HG02885 (cell line): ENCODE data around the gene CHST1.

Source experiments
- ATAC-seq: cut with Tn5 transposase; IDR thresholded peaks from one replicate; pipeline ENCODE4 v1.9.1; 2021; ENCODE audit warnings: mild to moderate bottlenecking; ENCODE audit not compliant: unreplicated experiment, poor library complexity

CHST1 gene

GRCh38 chr11:45665206-45665932 lies at the start of gene CHST1:
CHST1 (minus strand) TSS chr11:45665622; CDS start chr11:45650923, 14,699 bp downstream.
- ATAC-seq = no peak

GRCh38 chr11:45713573-45713972 lies 48.2 kb upstream of the CHST1 start:
- ATAC-seq = no peak

- ATAC-seq = no peak
Measured at GRCh38 chr11:45710561-45710960, 45.1 kb upstream of the CHST1 start.

- no peak for ATAC-seq
Measured at GRCh38 chr11:45708887-45709663, 43.7 kb upstream of the CHST1 start.

GRCh38 chr11:45704635-45705034 lies 39.2 kb upstream of the CHST1 start:
- no peak for ATAC-seq

- no peak for ATAC-seq
Measured at GRCh38 chr11:45704133-45704532, 38.7 kb upstream of the CHST1 start.

GRCh38 chr11:45702511-45702910 lies 37.1 kb upstream of the CHST1 start:
- no peak for ATAC-seq

- ATAC-seq = no peak
Measured at GRCh38 chr11:45698777-45699497, 33.5 kb upstream of the CHST1 start.

GRCh38 chr11:45692808-45693453 lies 27.5 kb upstream of the CHST1 start:
- ATAC-seq = no peak

GRCh38 chr11:45688472-45689033 lies 23.1 kb upstream of the CHST1 start:
- no peak for ATAC-seq

GRCh38 chr11:45687836-45688235 lies 22.4 kb upstream of the CHST1 start:
- no peak for ATAC-seq

GRCh38 chr11:45685964-45686537 lies 20.6 kb upstream of the CHST1 start:
- ATAC-seq = no peak

- ATAC-seq = no peak
Measured at GRCh38 chr11:45684440-45684839, 19.0 kb upstream of the CHST1 start.

GRCh38 chr11:45683271-45684058 lies 18.0 kb upstream of the CHST1 start:
- ATAC-seq = no peak

GRCh38 chr11:45679806-45680205 lies 14.4 kb upstream of the CHST1 start:
- no peak for ATAC-seq

- ATAC-seq = no peak
Measured at GRCh38 chr11:45678976-45679375, 13.6 kb upstream of the CHST1 start.

GRCh38 chr11:45677770-45678512 lies 12.5 kb upstream of the CHST1 start:
- no peak for ATAC-seq

GRCh38 chr11:45676522-45677095 lies 11.2 kb upstream of the CHST1 start:
- ATAC-seq = peak; percentile 92
